ENCODE measurements around the gene CCDC6. TPM values are rescaled to one million over a fixed set of nuclear protein-coding genes. Genes with fewer than 3 reads are reported as not detected.
"Not testable (repeated sequence)": the region's sequence is repeated elsewhere in the genome, so short reads cannot be mapped to it uniquely, and the experiment has no call there.

CCDC6 gene
- 25.7 TPM for polyA plus RNA-seq (2013, experiment 1 of 2)
- polyA plus RNA-seq (2013, experiment 2 of 2): 27.1 TPM

- Histone ChIP-seq H3K36me3 (ENCODE audit: control insufficient read depth, insufficient read depth, low read length) (peaks cover 8% of the 10 kb centered on the region), H3K4me1 (ENCODE audit: control insufficient read depth, insufficient read depth, low read length, poor library complexity, severe bottlenecking) (peaks cover 16% of the 10 kb centered on the region), H3K4me3 (ENCODE audit: extremely low read depth, insufficient read depth, low read length, poor library complexity, severe bottlenecking) (peak within 1 kb of the TSS; percentile 100), H3K27ac (ENCODE audit: low read depth, low read length, severe bottlenecking) (peak within 1 kb of the TSS; percentile 60), H3K9me3 (ENCODE audit: control insufficient read depth, low read length) (no peaks in the 10 kb centered on the region)
- WGBS, 2 experiments (ENCODE audit: insufficient coverage in 2 of 2): 0% methylated on average over 49 to 51 of the region's 64 CpGs
Measured at GRCh38 chr10:59906417-59907202, at the start of gene CCDC6. CCDC6 (minus strand) TSS chr10:59906556; CDS start chr10:59906424, 132 bp downstream.

GRCh38 chr10:59954296-59954695 is 47.9 kb upstream of the CCDC6 start:
- no peaks in the 10 kb centered on the region for H3K36me3 ChIP-seq (ENCODE audit: control insufficient read depth, insufficient read depth, low read length)
- no peak overlapping the region for H3K27ac ChIP-seq (ENCODE audit: low read depth, low read length, severe bottlenecking)
- 100% methylated on average over 1 of the region's 3 CpGs; no CpG with 5 or more reads in 1 of the 2 experiments for WGBS, 2 experiments (ENCODE audit: insufficient coverage in 2 of 2)
- H3K4me1 ChIP-seq (ENCODE audit: control insufficient read depth, insufficient read depth, low read length, poor library complexity, severe bottlenecking): no peaks in the 10 kb centered on the region
- no peaks in the 10 kb centered on the region for H3K9me3 ChIP-seq (ENCODE audit: control insufficient read depth, low read length)
- no peak overlapping the region for H3K4me3 ChIP-seq (ENCODE audit: extremely low read depth, insufficient read depth, low read length, poor library complexity, severe bottlenecking)

GRCh38 chr10:59953711-59954110 is 47.4 kb upstream of the CCDC6 start:
- not testable (repeated sequence) for H3K4me3 ChIP-seq (ENCODE audit: extremely low read depth, insufficient read depth, low read length, poor library complexity, severe bottlenecking); H3K4me1 ChIP-seq (ENCODE audit: control insufficient read depth, insufficient read depth, low read length, poor library complexity, severe bottlenecking); H3K36me3 ChIP-seq (ENCODE audit: control insufficient read depth, insufficient read depth, low read length); H3K27ac ChIP-seq (ENCODE audit: low read depth, low read length, severe bottlenecking); H3K9me3 ChIP-seq (ENCODE audit: control insufficient read depth, low read length)
- WGBS, 2 experiments (ENCODE audit: insufficient coverage in 2 of 2): 100% methylated on average over 1 of the region's 2 CpGs; no CpG with 5 or more reads in 1 of the 2 experiments

DNA sequence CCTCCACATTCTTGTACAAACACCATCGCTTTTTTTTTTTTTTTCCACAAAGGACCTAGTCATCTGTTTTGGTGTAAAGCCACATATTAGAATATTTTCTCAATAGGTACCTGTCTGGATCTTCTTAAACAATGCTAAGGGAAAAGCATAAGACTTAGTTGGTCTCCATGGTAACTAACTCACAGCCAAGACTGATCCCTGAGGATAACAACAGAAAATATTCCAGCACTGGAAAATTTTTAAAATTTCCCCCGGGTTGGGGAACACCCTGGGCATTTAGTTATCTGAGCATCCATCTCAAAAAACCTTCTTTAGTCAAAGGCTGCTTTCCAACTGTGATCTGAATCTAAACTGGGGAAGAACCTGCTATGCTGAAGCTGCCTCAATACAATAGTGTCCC is 43.7 kb upstream of the CCDC6 start:
- no peaks in the 10 kb centered on the region for H3K9me3 ChIP-seq (ENCODE audit: control insufficient read depth, low read length)
- no peaks in the 10 kb centered on the region for H3K4me1 ChIP-seq (ENCODE audit: control insufficient read depth, insufficient read depth, low read length, poor library complexity, severe bottlenecking)
- H3K36me3 ChIP-seq (ENCODE audit: control insufficient read depth, insufficient read depth, low read length): no peaks in the 10 kb centered on the region
- no peak overlapping the region for H3K27ac ChIP-seq (ENCODE audit: low read depth, low read length, severe bottlenecking)
- WGBS, 2 experiments (ENCODE audit: insufficient coverage in 2 of 2): 71 to 86% methylated on average over 1 of the region's 2 CpGs
- no peak overlapping the region for H3K4me3 ChIP-seq (ENCODE audit: extremely low read depth, insufficient read depth, low read length, poor library complexity, severe bottlenecking)

- no peaks in the 10 kb centered on the region for H3K9me3 ChIP-seq (ENCODE audit: control insufficient read depth, low read length)
- H3K4me3 ChIP-seq (ENCODE audit: extremely low read depth, insufficient read depth, low read length, poor library complexity, severe bottlenecking): no peak overlapping the region
- no peaks in the 10 kb centered on the region for H3K4me1 ChIP-seq (ENCODE audit: control insufficient read depth, insufficient read depth, low read length, poor library complexity, severe bottlenecking)
- WGBS, 2 experiments (ENCODE audit: insufficient coverage in 2 of 2): no CpG with 5 or more reads among the region's 1 CpG
- H3K27ac ChIP-seq (ENCODE audit: low read depth, low read length, severe bottlenecking): no peak overlapping the region
- H3K36me3 ChIP-seq (ENCODE audit: control insufficient read depth, insufficient read depth, low read length): no peaks in the 10 kb centered on the region
Measured at GRCh38 chr10:59949608-59950007, 43.3 kb upstream of the CCDC6 start.

- Histone ChIP-seq H3K4me1 (ENCODE audit: control insufficient read depth, insufficient read depth, low read length, poor library complexity, severe bottlenecking) (no peaks in the 10 kb centered on the region), H3K36me3 (ENCODE audit: control insufficient read depth, insufficient read depth, low read length) (no peaks in the 10 kb centered on the region), H3K9me3 (ENCODE audit: control insufficient read depth, low read length) (no peaks in the 10 kb centered on the region), H3K4me3 (ENCODE audit: extremely low read depth, insufficient read depth, low read length, poor library complexity, severe bottlenecking) (no peak overlapping the region), H3K27ac (ENCODE audit: low read depth, low read length, severe bottlenecking) (no peak overlapping the region)
- no CpG with 5 or more reads among the region's 2 CpGs for WGBS, 2 experiments (ENCODE audit: insufficient coverage in 2 of 2)
Measured at GRCh38 chr10:59945991-59946390, 39.6 kb upstream of the CCDC6 start.

DNA sequence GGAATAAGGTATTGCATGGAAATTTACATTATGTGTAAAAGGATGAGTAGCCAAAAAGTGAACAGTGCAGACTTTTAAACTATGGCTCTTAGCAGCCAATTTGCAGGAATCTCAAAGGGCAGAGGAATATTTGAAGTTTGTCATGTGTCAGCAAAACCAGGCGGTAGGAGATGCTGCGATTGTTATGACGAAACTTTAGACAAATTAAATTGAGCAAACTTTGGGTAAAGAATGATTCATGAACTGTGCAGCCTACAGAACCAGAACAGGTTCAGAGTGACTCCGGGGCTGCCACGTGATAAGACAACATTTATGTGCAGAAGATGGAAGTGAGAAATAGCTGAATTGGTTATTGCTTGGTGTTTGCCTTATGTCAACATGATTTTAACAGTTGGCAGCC is 39.2 kb upstream of the CCDC6 start:
- WGBS, 2 experiments (ENCODE audit: insufficient coverage in 2 of 2): 91 to 95% methylated on average over 3 to 4 of the region's 5 CpGs
- Histone ChIP-seq H3K4me3 (ENCODE audit: extremely low read depth, insufficient read depth, low read length, poor library complexity, severe bottlenecking) (no peak overlapping the region), H3K36me3 (ENCODE audit: control insufficient read depth, insufficient read depth, low read length) (no peaks in the 10 kb centered on the region), H3K4me1 (ENCODE audit: control insufficient read depth, insufficient read depth, low read length, poor library complexity, severe bottlenecking) (no peaks in the 10 kb centered on the region), H3K27ac (ENCODE audit: low read depth, low read length, severe bottlenecking) (no peak overlapping the region), H3K9me3 (ENCODE audit: control insufficient read depth, low read length) (no peaks in the 10 kb centered on the region)

DNA sequence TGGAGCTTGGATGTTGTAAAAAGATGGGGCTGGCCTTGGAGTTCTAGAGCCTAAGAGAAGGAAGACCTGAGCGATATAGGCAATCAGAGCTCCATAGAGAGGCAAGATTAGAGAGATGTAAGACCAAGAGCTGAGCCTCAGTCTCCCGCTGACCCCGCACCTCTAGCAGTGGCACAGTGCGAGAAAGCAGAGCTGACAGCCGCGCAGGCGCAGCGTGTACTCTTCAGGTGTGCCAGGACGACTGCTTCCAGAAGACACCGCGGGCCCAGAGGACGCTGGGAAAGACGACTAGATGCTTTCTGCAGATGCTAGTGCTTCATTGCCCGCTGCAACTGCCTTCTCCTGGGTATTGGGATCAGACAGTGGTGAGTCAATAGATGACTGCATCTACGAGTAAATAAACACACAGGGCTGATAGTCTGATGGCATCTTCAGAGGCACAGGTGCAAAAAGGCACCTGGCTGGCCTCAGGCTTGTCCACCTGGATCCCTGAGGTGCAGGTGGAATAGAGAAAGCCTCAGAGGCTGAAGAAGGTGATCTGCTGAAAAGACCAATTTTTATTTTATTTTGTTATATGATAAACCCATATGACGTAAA is 38.1 kb upstream of the CCDC6 start:
- H3K4me1 ChIP-seq (ENCODE audit: control insufficient read depth, insufficient read depth, low read length, poor library complexity, severe bottlenecking): no peaks in the 10 kb centered on the region
- H3K27ac ChIP-seq (ENCODE audit: low read depth, low read length, severe bottlenecking): no peak overlapping the region
- H3K9me3 ChIP-seq (ENCODE audit: control insufficient read depth, low read length): no peaks in the 10 kb centered on the region
- H3K4me3 ChIP-seq (ENCODE audit: extremely low read depth, insufficient read depth, low read length, poor library complexity, severe bottlenecking): no peak overlapping the region
- no peaks in the 10 kb centered on the region for H3K36me3 ChIP-seq (ENCODE audit: control insufficient read depth, insufficient read depth, low read length)
- WGBS, 2 experiments (ENCODE audit: insufficient coverage in 2 of 2): 87 to 91% methylated on average over 13 to 15 of the region's 16 CpGs

GRCh38 chr10:59942556-59942955 is 36.2 kb upstream of the CCDC6 start:
- 84 to 92% methylated on average over 2 to 3 of the region's 4 CpGs for WGBS, 2 experiments (ENCODE audit: insufficient coverage in 2 of 2)
- no peaks in the 10 kb centered on the region for H3K9me3 ChIP-seq (ENCODE audit: control insufficient read depth, low read length)
- H3K27ac ChIP-seq (ENCODE audit: low read depth, low read length, severe bottlenecking): no peak overlapping the region
- no peak overlapping the region for H3K4me3 ChIP-seq (ENCODE audit: extremely low read depth, insufficient read depth, low read length, poor library complexity, severe bottlenecking)
- no peaks in the 10 kb centered on the region for H3K36me3 ChIP-seq (ENCODE audit: control insufficient read depth, insufficient read depth, low read length)
- H3K4me1 ChIP-seq (ENCODE audit: control insufficient read depth, insufficient read depth, low read length, poor library complexity, severe bottlenecking): no peaks in the 10 kb centered on the region

GRCh38 chr10:59937720-59938119 is 31.4 kb upstream of the CCDC6 start:
- Histone ChIP-seq H3K9me3 (ENCODE audit: control insufficient read depth, low read length) (no peaks in the 10 kb centered on the region), H3K4me1 (ENCODE audit: control insufficient read depth, insufficient read depth, low read length, poor library complexity, severe bottlenecking) (no peaks in the 10 kb centered on the region), H3K4me3 (ENCODE audit: extremely low read depth, insufficient read depth, low read length, poor library complexity, severe bottlenecking) (no peak overlapping the region), H3K27ac (ENCODE audit: low read depth, low read length, severe bottlenecking) (no peak overlapping the region), H3K36me3 (ENCODE audit: control insufficient read depth, insufficient read depth, low read length) (no peaks in the 10 kb centered on the region)
- no CpG with 5 or more reads among the region's 1 CpG for WGBS, 2 experiments (ENCODE audit: insufficient coverage in 2 of 2)

GRCh38 chr10:59934701-59935100 is 28.3 kb upstream of the CCDC6 start:
- Histone ChIP-seq H3K27ac (ENCODE audit: low read depth, low read length, severe bottlenecking) (no peak overlapping the region), H3K4me1 (ENCODE audit: control insufficient read depth, insufficient read depth, low read length, poor library complexity, severe bottlenecking) (no peaks in the 10 kb centered on the region), H3K9me3 (ENCODE audit: control insufficient read depth, low read length) (peaks cover 5% of the 10 kb centered on the region), H3K36me3 (ENCODE audit: control insufficient read depth, insufficient read depth, low read length) (no peaks in the 10 kb centered on the region), H3K4me3 (ENCODE audit: extremely low read depth, insufficient read depth, low read length, poor library complexity, severe bottlenecking) (no peak overlapping the region)
- no CpG with 5 or more reads among the region's 2 CpGs for WGBS, 2 experiments (ENCODE audit: insufficient coverage in 2 of 2)

Data from mesodermal cell (in vitro differentiated cells).